ENCODE results near the gene ZCCHC17. TPM values are rescaled to one million over a fixed set of nuclear protein-coding genes. Genes with fewer than 3 reads are reported as not detected.
A peak's percentile ranks its signal among the peaks of the same experiment; 100 is the strongest.

The ZCCHC17 gene
- total RNA-seq, 2 experiments from 2014 or later, result 7.3 to 7.6 TPM

- Mint-ChIP-seq H3K4me3 (peak within 1 kb of the TSS; percentile 91), H3K27ac (no peak within 1 kb of the TSS), H3K36me3 (ENCODE audit: low read depth) (no peaks in the 10 kb centered on the region), H3K9me3 (no peaks in the 10 kb centered on the region), H3K4me1 (ENCODE audit: low read depth) (peaks cover 8% of the 10 kb centered on the region), H3K27me3 (no peaks in the 10 kb centered on the region)
- Histone ChIP-seq H3K27ac (ENCODE audit: low read depth in 1 of 2, low read length in 2 of 2) (no peak within 1 kb of the TSS), H3K4me1 (ENCODE audit: insufficient read depth, low read length) (peaks cover 15% of the 10 kb centered on the region), H3K36me3 (ENCODE audit: insufficient read depth, low read length) (no peaks in the 10 kb centered on the region), H3K27me3 (ENCODE audit: control insufficient read depth in 1 of 2, insufficient read depth in 2 of 2, low read length in 2 of 2) (peaks cover 0 to 4% of the 10 kb centered on the region in 2 experiments), H3K4me3 (ENCODE audit: low read length) (peak within 1 kb of the TSS; percentile 47), H3K9me3 (ENCODE audit: control insufficient read depth in 1 of 2, insufficient read depth in 1 of 2, low read length in 2 of 2) (no peaks in the 10 kb centered on the region)
- DNase-seq, result peak in 5 of 14 experiments; percentile 3 to 36 (median 22)
- ChIA-PET CTCF (no interaction called here), POLR2A (interaction anchor here (1.0 to 1.5 kb wide), 2 partner anchors 20 to 76 kb away, joined by 3 read pairs; partner anchors contain the start of genes SNRNP40 and ZCCHC17)
- ATAC-seq (ENCODE audit: poor library complexity), result peak; percentile 41
- TF ChIP-seq CTCF (IDR thresholded peaks at IDR 0.05), result no peak
- intact Hi-C loops (cut with DNase I, micrococcal nuclease), result no loop called here
Measured at GRCh38 chr1:31373056-31373896, 76.4 kb downstream of the ZCCHC17 start, which contains the start of gene FABP3. TSS of gene FABP3 (minus strand) at chr1:31373076. CDS start at chr1:31373014, 62 bp downstream.

GRCh38 chr1:31373897-31374486, 77.2 kb downstream of the ZCCHC17 start:
- no peak for TF ChIP-seq CTCF (IDR thresholded peaks at IDR 0.05)
- H3K27ac Mint-ChIP-seq, result no peak overlapping the region

GRCh38 chr1:31374511-31375196, 77.8 kb downstream of the ZCCHC17 start:
- ATAC-seq (ENCODE audit: poor library complexity) (no peak), DNase-seq (peak in 1 of 14 experiments; percentile 7)
- Histone ChIP-seq H3K9me3 (ENCODE audit: control insufficient read depth in 1 of 2, insufficient read depth in 1 of 2, low read length in 2 of 2) (no peaks in the 10 kb centered on the region), H3K27ac (ENCODE audit: low read depth in 1 of 2, low read length in 2 of 2) (no peak overlapping the region), H3K4me1 (ENCODE audit: insufficient read depth, low read length) (peaks cover 15% of the 10 kb centered on the region), H3K27me3 (ENCODE audit: control insufficient read depth in 1 of 2, insufficient read depth in 2 of 2, low read length in 2 of 2) (peaks cover 0 to 4% of the 10 kb centered on the region in 2 experiments), H3K36me3 (ENCODE audit: insufficient read depth, low read length) (no peaks in the 10 kb centered on the region), H3K4me3 (ENCODE audit: low read length) (no peak overlapping the region)
- ChIA-PET CTCF (no interaction called here), POLR2A (no interaction called here)
- intact Hi-C loops (cut with DNase I, micrococcal nuclease), result no loop called here
- Mint-ChIP-seq H3K4me3 (no peak overlapping the region), H3K4me1 (ENCODE audit: low read depth) (peaks cover 8% of the 10 kb centered on the region), H3K27me3 (no peaks in the 10 kb centered on the region), H3K27ac (no peak overlapping the region), H3K36me3 (ENCODE audit: low read depth) (no peaks in the 10 kb centered on the region), H3K9me3 (no peaks in the 10 kb centered on the region)
- no peak for TF ChIP-seq CTCF (IDR thresholded peaks at IDR 0.05)

More at GRCh38 chr1:31373897-31374486, 77.2 kb downstream of the ZCCHC17 start:
- Mint-ChIP-seq H3K4me1 (ENCODE audit: low read depth) (peaks cover 8% of the 10 kb centered on the region), H3K4me3 (peak overlapping the region; percentile 91), H3K36me3 (ENCODE audit: low read depth) (no peaks in the 10 kb centered on the region), H3K27me3 (no peaks in the 10 kb centered on the region), H3K9me3 (no peaks in the 10 kb centered on the region)
- Histone ChIP-seq H3K27ac (ENCODE audit: low read depth in 1 of 2, low read length in 2 of 2) (no peak overlapping the region), H3K4me1 (ENCODE audit: insufficient read depth, low read length) (peaks cover 15% of the 10 kb centered on the region), H3K9me3 (ENCODE audit: control insufficient read depth in 1 of 2, insufficient read depth in 1 of 2, low read length in 2 of 2) (no peaks in the 10 kb centered on the region), H3K27me3 (ENCODE audit: control insufficient read depth in 1 of 2, insufficient read depth in 2 of 2, low read length in 2 of 2) (peaks cover 0 to 4% of the 10 kb centered on the region in 2 experiments), H3K36me3 (ENCODE audit: insufficient read depth, low read length) (no peaks in the 10 kb centered on the region), H3K4me3 (ENCODE audit: low read length) (peak overlapping the region; percentile 47)
- CTCF ChIA-PET, result no interaction called here
- POLR2A ChIA-PET, result interaction anchor here (1.0 to 1.5 kb wide), 2 partner anchors 21 to 77 kb away, joined by 3 read pairs; partner anchors contain the start of genes SNRNP40 and ZCCHC17
- intact Hi-C loops (cut with DNase I, micrococcal nuclease), result no loop called here
- ATAC-seq (ENCODE audit: poor library complexity), result no peak
- no peak for DNase-seq

Measured in CD4-positive, alpha-beta T cell (primary cell).